GM12872 (cell line): Measurements from ENCODE around the gene LRRN4.

Experiments used
- CTCF ChIP-seq: IDR thresholded peaks from 3 replicates; pipeline ENCODE4 v1.5.1; 2011; ENCODE audit warnings: low read depth, mild to moderate bottlenecking, low read length, moderate library complexity; ENCODE audit not compliant: insufficient read depth

LRRN4 gene

GRCh38 chr20:6053776-6054688, at the start of gene LRRN4:
Gene LRRN4 (minus strand): TSS chr20:6054060. CDS start chr20:6052799, 1,261 bp downstream.
- TF ChIP-seq CTCF = no peak

GRCh38 chr20:6103301-6103700, 49.4 kb upstream of the LRRN4 start:
- TF ChIP-seq CTCF = no peak

GRCh38 chr20:6101346-6101745, 47.5 kb upstream of the LRRN4 start:
- TF ChIP-seq CTCF = no peak

- no peak for TF ChIP-seq CTCF
Measured at GRCh38 chr20:6100246-6100645, 46.4 kb upstream of the LRRN4 start.

GRCh38 chr20:6099819-6100218, 46.0 kb upstream of the LRRN4 start:
- no peak for TF ChIP-seq CTCF

- no peak for TF ChIP-seq CTCF
Measured at GRCh38 chr20:6095409-6095808, 41.5 kb upstream of the LRRN4 start.

GRCh38 chr20:6094565-6094964, 40.7 kb upstream of the LRRN4 start:
- TF ChIP-seq CTCF = no peak
